ENCODE measurements around the gene TIPIN.
"Not testable (repeated sequence)": the region's sequence is repeated elsewhere in the genome, so short reads cannot be mapped to it uniquely, and the experiment has no call there.

The TIPIN gene

GRCh38 chr15:66389098-66389858, 32.8 kb upstream of the TIPIN start:
- peak overlapping the region; percentile 86 for H3K27ac ChIP-seq

GRCh38 chr15:66388576-66388975, 32.1 kb upstream of the TIPIN start:
- TF ChIP-seq CTCF (conservative IDR thresholded peaks at IDR 0.05), result no peak
- peak overlapping the region; percentile 86 for H3K27ac ChIP-seq

More at GRCh38 chr15:66389098-66389858, 32.8 kb upstream of the TIPIN start:
- no peak for TF ChIP-seq CTCF (conservative IDR thresholded peaks at IDR 0.05)

GRCh38 chr15:66388043-66388363, 31.5 kb upstream of the TIPIN start:
- TF ChIP-seq CTCF (conservative IDR thresholded peaks at IDR 0.05), result peak; percentile 37; the same call in 1 of the 2 replicates
- peak overlapping the region; percentile 86 for H3K27ac ChIP-seq

- peak; percentile 78 for TF ChIP-seq CTCF (conservative IDR thresholded peaks at IDR 0.05)
- peak overlapping the region; percentile 86 for H3K27ac ChIP-seq
Measured at GRCh38 chr15:66387163-66388042, 30.9 kb upstream of the TIPIN start.

GRCh38 chr15:66386204-66387123, 30.0 kb upstream of the TIPIN start, which contains the start of gene MAP2K1:
MAP2K1 (plus strand) TSS chr15:66386912; CDS start chr15:66387348, 436 bp downstream.
- H3K27ac ChIP-seq, result peak within 1 kb of the TSS; percentile 86
- TF ChIP-seq CTCF (conservative IDR thresholded peaks at IDR 0.05), result peak; percentile 80

- H3K27ac ChIP-seq, result not testable (repeated sequence)
Measured at GRCh38 chr15:66381376-66381775, 24.9 kb upstream of the TIPIN start.

- no peak overlapping the region for H3K27ac ChIP-seq
- no peak for TF ChIP-seq CTCF (conservative IDR thresholded peaks at IDR 0.05)
Measured at GRCh38 chr15:66378814-66379430, 22.4 kb upstream of the TIPIN start.
